ENCODE measurements around the gene H2AZ1. TPM values are rescaled to one million over a fixed set of nuclear protein-coding genes. Genes with fewer than 3 reads are reported as not detected.

The H2AZ1 gene
- total and polyA plus RNA-seq, 9 of the 15 experiments (the other 6 are each of a cell fraction or from before 2014, with no cell fraction given), result 605 to 4,380 (median 768) TPM

DNA sequence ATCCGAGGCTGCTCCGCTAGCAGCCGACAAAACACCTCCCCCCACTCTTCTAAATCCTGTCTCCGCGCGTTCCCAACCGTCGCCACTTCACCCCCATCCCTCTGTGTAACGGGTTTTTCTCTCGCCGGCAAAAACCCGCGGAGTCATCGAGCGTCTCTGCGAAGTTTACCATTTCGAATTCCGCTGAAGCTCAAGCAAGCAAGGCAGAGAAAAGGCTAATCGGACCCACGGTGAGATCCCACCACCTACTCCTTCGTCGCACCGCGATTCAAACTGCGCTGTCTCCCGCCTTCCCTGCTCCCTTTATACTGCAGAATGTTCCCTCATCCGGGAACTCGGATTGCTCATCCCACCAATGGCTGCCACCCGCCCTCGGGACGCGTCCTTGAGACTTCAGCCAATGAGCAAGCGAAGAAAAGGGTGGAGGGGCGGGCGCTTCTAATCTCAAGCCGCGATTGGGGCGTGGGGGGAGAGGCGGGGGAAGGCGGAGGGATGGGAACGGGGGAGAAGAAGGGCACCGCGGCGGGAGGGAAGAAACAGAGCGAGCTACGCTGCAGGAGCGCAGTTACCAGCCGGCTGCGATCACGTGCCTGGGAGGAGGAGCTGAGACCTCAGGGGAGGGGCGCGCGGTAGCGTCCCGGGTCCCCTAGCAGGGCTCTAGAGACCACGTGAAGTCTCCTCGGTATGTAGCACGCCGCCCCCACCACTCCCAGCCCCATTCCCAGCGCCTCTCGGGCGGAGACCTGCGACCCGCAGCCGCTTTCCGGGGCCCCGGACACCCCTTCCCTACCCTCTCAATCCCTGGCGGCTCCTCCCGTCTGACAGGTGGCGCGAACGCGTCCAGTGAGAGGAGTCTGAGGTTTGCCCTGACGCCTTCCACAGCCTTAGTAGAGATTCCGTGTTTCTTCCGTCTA is at the start of gene H2AZ1 (continued):
- TF ChIP-seq, protein P1, sequence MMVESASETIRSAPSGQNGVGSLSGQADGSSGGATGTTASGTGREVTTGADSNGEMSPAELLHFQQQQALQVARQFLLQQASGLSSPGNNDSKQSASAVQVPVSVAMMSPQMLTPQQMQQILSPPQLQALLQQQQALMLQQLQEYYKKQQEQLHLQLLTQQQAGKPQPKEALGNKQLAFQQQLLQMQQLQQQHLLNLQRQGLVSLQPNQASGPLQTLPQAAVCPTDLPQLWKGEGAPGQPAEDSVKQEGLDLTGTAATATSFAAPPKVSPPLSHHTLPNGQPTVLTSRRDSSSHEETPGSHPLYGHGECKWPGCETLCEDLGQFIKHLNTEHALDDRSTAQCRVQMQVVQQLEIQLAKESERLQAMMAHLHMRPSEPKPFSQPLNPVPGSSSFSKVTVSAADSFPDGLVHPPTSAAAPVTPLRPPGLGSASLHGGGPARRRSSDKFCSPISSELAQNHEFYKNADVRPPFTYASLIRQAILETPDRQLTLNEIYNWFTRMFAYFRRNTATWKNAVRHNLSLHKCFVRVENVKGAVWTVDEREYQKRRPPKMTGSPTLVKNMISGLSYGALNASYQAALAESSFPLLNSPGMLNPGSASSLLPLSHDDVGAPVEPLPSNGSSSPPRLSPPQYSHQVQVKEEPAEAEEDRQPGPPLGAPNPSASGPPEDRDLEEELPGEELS (CRISPR knock-in tag; IDR thresholded peaks at IDR 0.05; ENCODE audit: borderline replicate concordance), result no peak
- TF ChIP-seq BHLHE40 (IDR thresholded peaks at IDR 0.05; ENCODE audit: low read length) (peak; percentile 97), CHD1 (IDR thresholded peaks at IDR 0.05; ENCODE audit: low read length) (peak; percentile 91), FOXK2 (conservative IDR thresholded peaks at IDR 0.05 in 1 of 2, IDR thresholded peaks at IDR 0.05 in 1 of 2; ENCODE audit: low read depth in 2 of 2) (0 out of 4 replicates have a peak, but pooled peaks of 1 of the 2 experiments have one; percentile 26), ZBTB1 (CRISPR knock-in tag; IDR thresholded peaks at IDR 0.05; ENCODE audit: borderline replicate concordance, low read depth) (0 out of 2 replicates have a peak, but pooled peaks have one; percentile 34), BRF1 (IDR thresholded peaks at IDR 0.05; ENCODE audit: borderline replicate concordance, extremely low read depth, insufficient read length) (no peak), SETDB1 (IDR thresholded peaks at IDR 0.05; ENCODE audit: low read length) (no peak), POLR2AphosphoS2 (IDR thresholded peaks at IDR 0.05; ENCODE audit: low read length) (peak; percentile 86; the same call in 1 of the 2 replicates), JUND (IDR thresholded peaks at IDR 0.05; ENCODE audit: borderline replicate concordance, low read depth, low read length) (no peak; the same call in 1 of the 2 replicates), JUND (tag; IDR thresholded peaks at IDR 0.05; ENCODE audit: borderline replicate concordance, low read depth, low read length) (peak; percentile 27; the same call in 1 of the 3 replicates), ZFP30 (CRISPR knock-in tag; IDR thresholded peaks at IDR 0.05; ENCODE audit: borderline replicate concordance) (no peak), SP2 (IDR thresholded peaks at IDR 0.05; ENCODE audit: extremely low read depth, low read depth, low read length, poor library complexity, severe bottlenecking) (peak; percentile 63), ZFP1 (CRISPR knock-in tag; IDR thresholded peaks at IDR 0.05) (no peak)
- TF ChIP-seq, protein P2, sequence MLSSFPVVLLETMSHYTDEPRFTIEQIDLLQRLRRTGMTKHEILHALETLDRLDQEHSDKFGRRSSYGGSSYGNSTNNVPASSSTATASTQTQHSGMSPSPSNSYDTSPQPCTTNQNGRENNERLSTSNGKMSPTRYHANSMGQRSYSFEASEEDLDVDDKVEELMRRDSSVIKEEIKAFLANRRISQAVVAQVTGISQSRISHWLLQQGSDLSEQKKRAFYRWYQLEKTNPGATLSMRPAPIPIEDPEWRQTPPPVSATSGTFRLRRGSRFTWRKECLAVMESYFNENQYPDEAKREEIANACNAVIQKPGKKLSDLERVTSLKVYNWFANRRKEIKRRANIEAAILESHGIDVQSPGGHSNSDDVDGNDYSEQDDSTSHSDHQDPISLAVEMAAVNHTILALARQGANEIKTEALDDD (IDR thresholded peaks at IDR 0.05), result no peak
- TF ChIP-seq, protein P3, sequence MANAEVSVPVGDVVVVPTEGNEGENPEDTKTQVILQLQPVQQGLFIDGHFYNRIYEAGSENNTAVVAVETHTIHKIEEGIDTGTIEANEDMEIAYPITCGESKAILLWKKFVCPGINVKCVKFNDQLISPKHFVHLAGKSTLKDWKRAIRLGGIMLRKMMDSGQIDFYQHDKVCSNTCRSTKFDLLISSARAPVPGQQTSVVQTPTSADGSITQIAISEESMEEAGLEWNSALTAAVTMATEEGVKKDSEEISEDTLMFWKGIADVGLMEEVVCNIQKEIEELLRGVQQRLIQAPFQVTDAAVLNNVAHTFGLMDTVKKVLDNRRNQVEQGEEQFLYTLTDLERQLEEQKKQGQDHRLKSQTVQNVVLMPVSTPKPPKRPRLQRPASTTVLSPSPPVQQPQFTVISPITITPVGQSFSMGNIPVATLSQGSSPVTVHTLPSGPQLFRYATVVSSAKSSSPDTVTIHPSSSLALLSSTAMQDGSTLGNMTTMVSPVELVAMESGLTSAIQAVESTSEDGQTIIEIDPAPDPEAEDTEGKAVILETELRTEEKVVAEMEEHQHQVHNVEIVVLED (CRISPR knock-in tag; IDR thresholded peaks at IDR 0.05), result no peak
- TF ChIP-seq, protein P4, sequence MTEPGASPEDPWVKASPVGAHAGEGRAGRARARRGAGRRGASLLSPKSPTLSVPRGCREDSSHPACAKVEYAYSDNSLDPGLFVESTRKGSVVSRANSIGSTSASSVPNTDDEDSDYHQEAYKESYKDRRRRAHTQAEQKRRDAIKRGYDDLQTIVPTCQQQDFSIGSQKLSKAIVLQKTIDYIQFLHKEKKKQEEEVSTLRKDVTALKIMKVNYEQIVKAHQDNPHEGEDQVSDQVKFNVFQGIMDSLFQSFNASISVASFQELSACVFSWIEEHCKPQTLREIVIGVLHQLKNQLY (CRISPR knock-in tag; conservative IDR thresholded peaks at IDR 0.05), result no peak
- TF ChIP-seq, protein P5, sequence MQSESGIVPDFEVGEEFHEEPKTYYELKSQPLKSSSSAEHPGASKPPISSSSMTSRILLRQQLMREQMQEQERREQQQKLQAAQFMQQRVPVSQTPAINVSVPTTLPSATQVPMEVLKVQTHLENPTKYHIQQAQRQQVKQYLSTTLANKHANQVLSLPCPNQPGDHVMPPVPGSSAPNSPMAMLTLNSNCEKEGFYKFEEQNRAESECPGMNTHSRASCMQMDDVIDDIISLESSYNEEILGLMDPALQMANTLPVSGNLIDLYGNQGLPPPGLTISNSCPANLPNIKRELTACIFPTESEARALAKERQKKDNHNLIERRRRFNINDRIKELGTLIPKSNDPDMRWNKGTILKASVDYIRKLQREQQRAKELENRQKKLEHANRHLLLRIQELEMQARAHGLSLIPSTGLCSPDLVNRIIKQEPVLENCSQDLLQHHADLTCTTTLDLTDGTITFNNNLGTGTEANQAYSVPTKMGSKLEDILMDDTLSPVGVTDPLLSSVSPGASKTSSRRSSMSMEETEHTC (IDR thresholded peaks at IDR 0.05), result peak; percentile 50; the same call in 1 of the 2 replicates

Data from K562 (cell line).